Stimulated activated CD8-positive, alpha-beta memory T cell treated with anti-CD3 and anti-CD28 coated beads, Interleukin-7, amount 100 ng/mL, for 48 hours (primary cell): ENCODE data around the gene PRKAR2B.
"Not testable (repeated sequence)": the region's sequence is repeated elsewhere in the genome, so short reads cannot be mapped to it uniquely, and the experiment has no call there.

Experiments used
- DNase-seq, 2 donors: peaks; one replicate each; pipeline ENCODE4 v3.0.0-alpha.2; 2020; ENCODE audit warnings: low read depth in 1 of 2; ENCODE audit errors: extremely low read depth in 1 of 2

The PRKAR2B gene

GRCh38 chr7:107151538-107151937, 107.0 kb downstream of the PRKAR2B start:
- no peak for DNase-seq

- no peak for DNase-seq
These were observed 107.5 kb downstream of the PRKAR2B start for GRCh38 chr7:107152011-107152410.

GRCh38 chr7:107154826-107155225, 110.3 kb downstream of the PRKAR2B start:
- DNase-seq = no peak

- not testable (repeated sequence) for DNase-seq
These were observed 111.2 kb downstream of the PRKAR2B start for GRCh38 chr7:107155726-107156125.

GRCh38 chr7:107157091-107157490, 112.6 kb downstream of the PRKAR2B start:
- no peak for DNase-seq

GRCh38 chr7:107158028-107158427, 113.5 kb downstream of the PRKAR2B start:
- no peak for DNase-seq

GRCh38 chr7:107160389-107160788, 115.9 kb downstream of the PRKAR2B start:
- no peak for DNase-seq

- no peak for DNase-seq
These were observed 116.9 kb downstream of the PRKAR2B start for GRCh38 chr7:107161415-107161814.

GRCh38 chr7:107162475-107162874, 118.0 kb downstream of the PRKAR2B start:
- DNase-seq = no peak

- DNase-seq = no peak
These were observed 119.6 kb downstream of the PRKAR2B start for GRCh38 chr7:107164092-107164491.

- no peak for DNase-seq
These were observed 120.8 kb downstream of the PRKAR2B start for GRCh38 chr7:107165341-107165740.

GRCh38 chr7:107166736-107167426, 122.4 kb downstream of the PRKAR2B start:
- DNase-seq = no peak

- peak; percentile 16 to 50 for DNase-seq
These were observed 123.2 kb downstream of the PRKAR2B start for GRCh38 chr7:107167483-107168232.

GRCh38 chr7:107168233-107169119, 124.0 kb downstream of the PRKAR2B start, which contains the start of gene HBP1:
TSS of gene HBP1 (plus strand) at chr7:107169003. CDS start at chr7:107179894, 10,891 bp downstream.
- DNase-seq = peak; percentile 89 to 95

- peak; percentile 79 to 85 for DNase-seq
These were observed 124.9 kb downstream of the PRKAR2B start for GRCh38 chr7:107169120-107170050.

- no peak for DNase-seq
These were observed 125.8 kb downstream of the PRKAR2B start for GRCh38 chr7:107170051-107170915.

- DNase-seq = no peak
These were observed 127.0 kb downstream of the PRKAR2B start for GRCh38 chr7:107171496-107171895.

- no peak for DNase-seq
These were observed 127.9 kb downstream of the PRKAR2B start for GRCh38 chr7:107172276-107173032.
